Hepatocyte (in vitro differentiated cells): Measurements from ENCODE around the gene CYP1B1. TPM values are rescaled to one million over a fixed set of nuclear protein-coding genes. Genes with fewer than 3 reads are reported as not detected.
"Not testable (repeated sequence)": the region's sequence is repeated elsewhere in the genome, so short reads cannot be mapped to it uniquely, and the experiment has no call there.

Source experiments
- DNase-seq: peaks from one replicate; pipeline ENCODE4 v3.0.0-alpha.2; 2016; ENCODE audit warnings: low spot score
- H2AFZ ChIP-seq: fragments of 200-600 bp; sonication (generic); 2 replicates; pipeline ENCODE4 v1.6.0; 2016; ENCODE audit warnings: antibody characterized with exemption, mild to moderate bottlenecking
- H3K27ac ChIP-seq: fragments of 200-600 bp; sonication (generic); 2 replicates; pipeline ENCODE4 v1.5.1; 2016; ENCODE audit warnings: mild to moderate bottlenecking
- H3K27me3 ChIP-seq: fragments of 200-600 bp; sonication (generic); 2 replicates; pipeline ENCODE4 v1.6.1; 2016
- H3K36me3 ChIP-seq: fragments of 200-600 bp; sonication (generic); replicated peaks from 2 replicates; pipeline ENCODE4 v1.5.1; 2016; ENCODE audit warnings: low read depth; ENCODE audit not compliant: insufficient read depth
- H3K4me1 ChIP-seq: fragments of 200-600 bp; sonication (generic); 2 replicates; pipeline ENCODE4 v1.5.1; 2016; ENCODE audit warnings: mild to moderate bottlenecking, moderate library complexity; ENCODE audit not compliant: insufficient read depth
- H3K4me2 ChIP-seq: fragments of 200-600 bp; sonication (generic); 2 replicates; pipeline ENCODE4 v1.6.0; 2016
- H3K4me3 ChIP-seq: fragments of 200-600 bp; sonication (generic); 2 replicates; pipeline ENCODE4 v1.5.1; 2016; ENCODE audit warnings: mild to moderate bottlenecking
- H3K79me2 ChIP-seq: fragments of 200-600 bp; sonication (generic); 2 replicates; pipeline ENCODE4 v1.6.0; 2017; ENCODE audit warnings: mild to moderate bottlenecking
- H3K9me2 ChIP-seq: fragments of 200-600 bp; sonication (generic); replicated peaks from 2 replicates; pipeline ENCODE4 v1.6.0; 2017; ENCODE audit warnings: mild to moderate bottlenecking; ENCODE audit not compliant: insufficient read depth
- H3K9me3 ChIP-seq: fragments of 200-600 bp; sonication (generic); 2 replicates; pipeline ENCODE4 v1.5.1; 2016; ENCODE audit warnings: low read depth, mild to moderate bottlenecking
- H4K20me1 ChIP-seq: fragments of 200-600 bp; sonication (generic); 2 replicates; pipeline ENCODE4 v1.6.0; 2016; ENCODE audit warnings: mild to moderate bottlenecking; ENCODE audit not compliant: insufficient read depth, poor library complexity, severe bottlenecking
- EZH2 ChIP-seq: fragments of 200-600 bp; sonication (generic); IDR thresholded peaks from 2 replicates; pipeline ENCODE4 v1.6.1; 2016; ENCODE audit warnings: antibody characterized with exemption, mild to moderate bottlenecking, borderline replicate concordance
- EZH2phosphoT487 ChIP-seq: fragments of 200-600 bp; sonication (generic); IDR thresholded peaks from one replicate; pipeline ENCODE4 v1.6.1; 2018; ENCODE audit warnings: antibody characterized with exemption, mild to moderate bottlenecking, low read depth, moderate library complexity; ENCODE audit not compliant: unreplicated experiment, severe bottlenecking
- WGBS: methylation state at CpG from one replicate; pipeline ENCODE4 v1.1.6; 2016; ENCODE audit warnings: low lambda C conversion rate; ENCODE audit errors: missing lambda C conversion rate; 5-methylcytosine and 5-hydroxymethylcytosine counted together
- polyA plus RNA-seq: library from polyadenylated mRNA; unstranded; fragments of >200 nt; fragmentation: Nextera tagmentation; extraction: Ambion mirVana; gene quantifications from 2 replicates; pipeline ENCODE4 v1.2.1, GENCODE V29; 2016
- total RNA-seq: library from RNA; depleted of rRNA; stranded (reverse); fragments of >200 nt; gene quantifications from 2 replicates; pipeline ENCODE4 v1.2.3, GENCODE V29; 2014
- TF ChIP-seq, protein P1 (sequence below): fragments of 200-600 bp; sonication (generic); IDR thresholded peaks from 2 replicates; pipeline ENCODE4 v1.5.1; 2016; ENCODE audit warnings: antibody characterized with exemption, mild to moderate bottlenecking; ENCODE audit not compliant: poor library complexity

The CYP1B1 gene
- total and polyA plus RNA-seq, 2 experiments from 2014 or later, result 23.2 to 38.5 TPM

DNA sequence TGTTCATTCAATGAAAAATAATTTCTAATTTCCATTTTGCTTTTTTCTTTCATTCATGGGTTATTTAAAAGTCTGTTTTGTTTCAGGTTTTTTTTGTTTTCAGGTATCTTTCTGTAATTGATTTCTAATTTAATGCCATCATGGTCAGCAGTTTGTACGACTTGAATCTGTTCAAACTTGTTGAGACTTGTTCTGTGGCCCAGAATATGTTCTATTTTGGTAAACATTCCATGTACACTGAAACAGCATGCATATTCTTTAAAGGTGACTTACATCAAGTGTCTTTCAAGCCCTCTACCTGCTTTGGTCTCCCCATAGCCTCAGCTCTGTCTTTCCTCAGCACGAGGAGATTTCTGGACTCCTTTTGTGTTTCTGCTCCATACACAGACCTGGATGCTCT lies 49.1 kb downstream of the CYP1B1 start:
- Histone ChIP-seq H3K9me2 (no peaks in the 10 kb centered on the region), H4K20me1 (no peaks in the 10 kb centered on the region), H3K9me3 (no peaks in the 10 kb centered on the region), H3K79me2 (no peaks in the 10 kb centered on the region), H3K27me3 (no peaks in the 10 kb centered on the region), H3K4me2 (no peak overlapping the region), H3K4me1 (no peaks in the 10 kb centered on the region), H3K27ac (no peak overlapping the region), H3K36me3 (no peaks in the 10 kb centered on the region), H2AFZ (no peak overlapping the region), H3K4me3 (no peak overlapping the region)
- DNase-seq, result no peak
- WGBS, result 84% methylated on average over 2 of the region's 2 CpGs
- TF ChIP-seq EZH2phosphoT487 (no peak), EZH2 (no peak)
- TF ChIP-seq, protein P1, sequence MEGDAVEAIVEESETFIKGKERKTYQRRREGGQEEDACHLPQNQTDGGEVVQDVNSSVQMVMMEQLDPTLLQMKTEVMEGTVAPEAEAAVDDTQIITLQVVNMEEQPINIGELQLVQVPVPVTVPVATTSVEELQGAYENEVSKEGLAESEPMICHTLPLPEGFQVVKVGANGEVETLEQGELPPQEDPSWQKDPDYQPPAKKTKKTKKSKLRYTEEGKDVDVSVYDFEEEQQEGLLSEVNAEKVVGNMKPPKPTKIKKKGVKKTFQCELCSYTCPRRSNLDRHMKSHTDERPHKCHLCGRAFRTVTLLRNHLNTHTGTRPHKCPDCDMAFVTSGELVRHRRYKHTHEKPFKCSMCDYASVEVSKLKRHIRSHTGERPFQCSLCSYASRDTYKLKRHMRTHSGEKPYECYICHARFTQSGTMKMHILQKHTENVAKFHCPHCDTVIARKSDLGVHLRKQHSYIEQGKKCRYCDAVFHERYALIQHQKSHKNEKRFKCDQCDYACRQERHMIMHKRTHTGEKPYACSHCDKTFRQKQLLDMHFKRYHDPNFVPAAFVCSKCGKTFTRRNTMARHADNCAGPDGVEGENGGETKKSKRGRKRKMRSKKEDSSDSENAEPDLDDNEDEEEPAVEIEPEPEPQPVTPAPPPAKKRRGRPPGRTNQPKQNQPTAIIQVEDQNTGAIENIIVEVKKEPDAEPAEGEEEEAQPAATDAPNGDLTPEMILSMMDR, result no peak

DNA sequence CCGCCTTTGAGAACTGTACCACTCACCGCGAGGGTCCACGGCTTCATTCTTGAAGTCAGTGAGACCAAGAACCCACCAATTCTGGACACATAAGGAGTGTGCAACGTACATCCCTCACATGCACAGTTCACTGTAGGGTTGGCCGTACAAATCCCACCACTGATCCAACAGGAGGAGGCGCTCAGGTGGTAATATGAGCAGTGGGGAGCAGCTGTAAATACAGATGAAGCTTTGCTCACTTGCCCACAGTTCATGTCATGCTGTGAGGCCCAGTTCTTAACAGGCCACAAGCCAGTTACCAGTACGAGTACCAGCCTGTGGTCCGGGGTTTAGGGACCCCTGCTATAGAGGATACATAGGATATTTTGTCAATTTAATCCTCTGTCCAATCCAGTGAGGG lies 54.4 kb downstream of the CYP1B1 start:
- H3K4me1 ChIP-seq, result no peaks in the 10 kb centered on the region
- H2AFZ ChIP-seq, result no peak overlapping the region
- H3K9me3 ChIP-seq, result no peaks in the 10 kb centered on the region
- H4K20me1 ChIP-seq, result no peaks in the 10 kb centered on the region
- TF ChIP-seq, protein P1, result no peak
- no peak for TF ChIP-seq EZH2phosphoT487
- no peak for TF ChIP-seq EZH2
- no peaks in the 10 kb centered on the region for H3K79me2 ChIP-seq
- no peak overlapping the region for H3K4me2 ChIP-seq
- no peak overlapping the region for H3K27ac ChIP-seq
- H3K9me2 ChIP-seq, result no peaks in the 10 kb centered on the region
- DNase-seq, result no peak
- H3K4me3 ChIP-seq, result no peak overlapping the region
- H3K36me3 ChIP-seq, result no peaks in the 10 kb centered on the region
- no peaks in the 10 kb centered on the region for H3K27me3 ChIP-seq
- WGBS, result 98% methylated on average over 9 of the region's 9 CpGs

DNA sequence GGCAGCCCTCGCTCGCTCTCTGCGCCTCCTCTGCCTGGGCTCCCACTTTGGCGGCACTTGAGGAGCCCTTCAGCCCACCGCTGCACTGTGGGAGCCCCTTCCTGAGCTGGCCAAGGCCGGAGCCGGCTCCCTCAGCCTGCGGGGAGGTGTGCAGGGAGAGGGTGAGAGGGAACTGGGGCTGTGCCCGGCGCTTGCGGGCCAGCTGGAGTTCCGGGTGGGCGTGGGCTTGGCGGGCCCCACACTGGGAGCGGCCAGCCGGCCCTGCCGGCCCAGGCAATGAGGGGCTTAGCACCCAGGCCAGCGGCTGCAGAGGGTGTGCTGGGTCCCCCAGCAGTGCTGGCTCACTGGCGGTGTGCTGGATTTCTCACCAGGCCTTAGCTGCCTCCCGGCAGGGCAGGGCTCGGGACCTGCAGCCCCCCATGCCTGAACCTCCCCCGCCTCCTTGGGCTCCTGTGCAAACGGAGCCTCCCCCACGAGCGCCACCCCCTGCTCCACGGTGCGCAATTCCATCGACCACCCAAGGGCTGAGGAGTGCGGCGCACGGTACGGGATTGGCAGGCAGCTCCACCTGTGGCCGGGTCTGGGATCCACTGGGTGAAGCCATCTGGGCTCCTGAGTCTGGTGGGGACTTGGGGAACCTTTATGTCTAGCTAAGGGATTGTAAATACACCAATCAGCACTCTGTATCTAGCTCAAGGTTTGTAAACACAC lies 55.4 kb downstream of the CYP1B1 start:
- not testable (repeated sequence) for H3K4me3 ChIP-seq, H4K20me1 ChIP-seq, H3K36me3 ChIP-seq, H3K27me3 ChIP-seq, H2AFZ ChIP-seq, H3K4me1 ChIP-seq, H3K9me2 ChIP-seq, H3K27ac ChIP-seq, H3K79me2 ChIP-seq, DNase-seq, H3K4me2 ChIP-seq, H3K9me3 ChIP-seq
- WGBS, result 97% methylated on average over 30 of the region's 33 CpGs

DNA sequence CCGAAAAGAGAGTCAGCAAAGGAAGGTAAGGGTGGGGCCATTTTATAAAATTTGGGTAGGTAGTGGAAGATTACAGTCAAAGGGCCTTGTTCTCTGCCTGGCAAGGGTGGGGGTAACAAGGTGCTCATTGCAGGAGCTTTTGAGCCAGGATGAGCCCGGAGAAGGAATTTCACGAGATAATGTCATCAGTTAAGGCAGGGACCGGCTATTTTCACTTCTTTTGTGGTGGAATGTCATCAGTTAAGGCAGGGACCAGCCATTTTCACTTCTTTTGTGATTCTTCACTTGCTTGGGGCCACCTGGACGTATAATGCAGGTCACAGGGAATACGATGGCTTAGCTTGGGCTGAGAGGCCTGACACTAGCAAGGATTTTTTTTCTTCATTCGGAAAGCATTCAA lies 58.1 kb downstream of the CYP1B1 start:
- no peak for DNase-seq
- no peaks in the 10 kb centered on the region for H4K20me1 ChIP-seq
- 72% methylated on average over 7 of the region's 7 CpGs for WGBS
- no peak overlapping the region for H2AFZ ChIP-seq
- TF ChIP-seq, protein P1, result no peak
- TF ChIP-seq EZH2phosphoT487 (no peak), EZH2 (no peak)
- H3K27ac ChIP-seq, result no peak overlapping the region
- no peak overlapping the region for H3K4me3 ChIP-seq
- no peak overlapping the region for H3K4me2 ChIP-seq
- H3K9me3 ChIP-seq, result no peaks in the 10 kb centered on the region
- peaks cover 5% of the 10 kb centered on the region for H3K4me1 ChIP-seq
- no peaks in the 10 kb centered on the region for H3K79me2 ChIP-seq
- no peaks in the 10 kb centered on the region for H3K36me3 ChIP-seq
- H3K27me3 ChIP-seq, result no peaks in the 10 kb centered on the region
- H3K9me2 ChIP-seq, result no peaks in the 10 kb centered on the region

Other genes starting within 250 kb of the CYP1B1 start
- gene RMDN2, start 150.9 kb downstream of the CYP1B1 start, total RNA-seq, result 14.6 and 16.5 TPM in 2 replicates
- 7.8 and 9.3 TPM in 2 replicates for gene RMDN2, start 150.9 kb downstream of the CYP1B1 start, polyA plus RNA-seq